ENCODE measurements around the gene GMCL1. TPM values are rescaled to one million over a fixed set of nuclear protein-coding genes. Genes with fewer than 3 reads are reported as not detected.

The GMCL1 gene
- total and polyA plus RNA-seq, 8 donors, result 15.3 to 27.0 (median 25.1) TPM

- no peak for TF ChIP-seq CTCF (IDR thresholded peaks at IDR 0.05)
- H3K27ac ChIP-seq, result no peak overlapping the region
- H3K27me3 ChIP-seq, result no peaks in the 10 kb centered on the region
- no peaks in the 10 kb centered on the region for H3K9me3 ChIP-seq
- H3K36me3 ChIP-seq, result peaks cover 3 to 64% of the 10 kb centered on the region in 2 donors
- intact Hi-C loops (cut with DNase I), result loop anchor here (5.0 to 10.0 kb wide), 3 partner anchors 81 to 251 kb away; no protein-coding TSS in a partner anchor
- DNase-seq (no peak), ATAC-seq (no peak)
- no peak overlapping the region for H3K4me3 ChIP-seq
- peaks cover 0 to 12% of the 10 kb centered on the region in 2 donors for H3K4me1 ChIP-seq
These were observed 13.7 kb upstream of the GMCL1 start for GRCh38 chr2:69815717-69816116.

GRCh38 chr2:69816923-69817542, 12.4 kb upstream of the GMCL1 start:
- peak in 3 of 4 donors; percentile 58 to 84 (median 73) for DNase-seq
- Histone ChIP-seq H3K9me3 (no peaks in the 10 kb centered on the region), H3K36me3 (peaks cover 0 to 63% of the 10 kb centered on the region in 2 donors), H3K27me3 (no peaks in the 10 kb centered on the region), H3K4me3 (no peak overlapping the region), H3K27ac (peak overlapping the region in 1 of 2 donors; percentile 15), H3K4me1 (peaks cover 0 to 12% of the 10 kb centered on the region in 2 donors)
- intact Hi-C loops (cut with DNase I), result loop anchor here (5.0 to 10.0 kb wide), 3 partner anchors 82 to 252 kb away; no protein-coding TSS in a partner anchor
- peak; percentile 90 for TF ChIP-seq CTCF (IDR thresholded peaks at IDR 0.05)
- ATAC-seq, result peak; percentile 92

- Histone ChIP-seq H3K4me3 (no peak overlapping the region), H3K9me3 (no peaks in the 10 kb centered on the region), H3K27ac (no peak overlapping the region), H3K4me1 (peaks cover 0 to 12% of the 10 kb centered on the region in 2 donors), H3K27me3 (no peaks in the 10 kb centered on the region), H3K36me3 (peaks cover 0 to 61% of the 10 kb centered on the region in 2 donors)
- intact Hi-C loops (cut with DNase I), result loop anchor here (5.0 to 10.0 kb wide), 3 partner anchors 83 to 253 kb away; no protein-coding TSS in a partner anchor
- no peak for TF ChIP-seq CTCF (IDR thresholded peaks at IDR 0.05)
- ATAC-seq (no peak), DNase-seq (peak in 2 of 4 donors; percentile 39 to 40)
These were observed 11.5 kb upstream of the GMCL1 start for GRCh38 chr2:69817729-69818501.

GRCh38 chr2:69827796-69828540, 1.5 kb upstream of the GMCL1 start:
- Histone ChIP-seq H3K4me3 (no peak overlapping the region), H3K4me1 (peaks cover 14 to 26% of the 10 kb centered on the region in 2 donors), H3K27ac (no peak overlapping the region), H3K9me3 (no peaks in the 10 kb centered on the region), H3K36me3 (peaks cover 0 to 18% of the 10 kb centered on the region in 2 donors), H3K27me3 (no peaks in the 10 kb centered on the region)
- DNase-seq, result no peak
- no peak for ATAC-seq
- TF ChIP-seq CTCF (IDR thresholded peaks at IDR 0.05), result no peak
- intact Hi-C loops (cut with DNase I), result no loop called here

Data from left lung (tissue), 10 donors.